GM12891 (cell line): ENCODE results near the gene ZFYVE9.

Source experiments
- POLR2A ChIP-seq: IDR thresholded peaks from 2 replicates; pipeline ENCODE4 v1.6.1; 2011; ENCODE audit warnings: low read depth, low read length, control low read depth
- POLR2AphosphoS5 ChIP-seq: IDR thresholded peaks from 2 replicates; pipeline ENCODE4 v1.6.1; 2011; ENCODE audit warnings: low read depth, low read length, control low read depth
- SPI1 ChIP-seq: IDR thresholded peaks from 2 replicates; pipeline ENCODE4 v1.6.1; 2011; ENCODE audit warnings: low read depth, low read length, control low read depth
- TAF1 ChIP-seq: IDR thresholded peaks from 2 replicates; pipeline ENCODE4 v1.6.1; 2011; ENCODE audit warnings: low read depth, low read length, control low read depth

GRCh38 chr1:52249831-52250230 is 107.9 kb downstream of the ZFYVE9 start:
- TF ChIP-seq POLR2A (no peak), TAF1 (no peak), SPI1 (no peak), POLR2AphosphoS5 (no peak)
